ENCODE data around the gene LCN12. TPM values are rescaled to one million over a fixed set of nuclear protein-coding genes. Genes with fewer than 3 reads are reported as not detected.

The LCN12 gene
- polyA plus RNA-seq, 1 of the 3 experiments (the other 2 are of a cell fraction) = 0.87 TPM

DNA sequence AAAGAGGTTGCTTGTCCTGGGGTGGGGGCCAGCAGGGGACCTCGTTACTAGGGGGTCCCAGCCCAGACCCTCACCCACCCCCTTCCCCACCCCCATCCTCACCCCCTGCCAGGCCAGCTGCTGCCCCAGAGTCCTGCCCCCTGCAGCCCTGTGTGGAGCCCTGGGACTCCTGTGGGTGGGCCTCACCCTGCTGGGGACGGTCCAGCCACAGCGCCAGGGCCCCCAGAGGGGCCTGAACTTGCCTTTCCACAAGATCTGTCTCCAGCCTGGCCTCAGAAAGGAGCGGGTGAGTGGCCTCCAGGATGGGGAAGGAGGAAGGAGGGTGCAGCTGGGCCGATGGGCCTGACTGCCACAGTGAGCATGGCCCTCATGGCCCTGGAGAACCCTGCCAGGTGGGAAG lies 17.7 kb downstream of the LCN12 start (continued):
- TF ChIP-seq NRF1 (IDR thresholded peaks at IDR 0.05; ENCODE audit: low read depth, low read length) (no peak), EP300 (IDR thresholded peaks at IDR 0.05; ENCODE audit: borderline replicate concordance in 1 of 2, low read depth in 1 of 2, low read length in 1 of 2) (no peak), MXI1 (IDR thresholded peaks at IDR 0.05; ENCODE audit: low read depth, low read length) (no peak), SMC3 (IDR thresholded peaks at IDR 0.05; ENCODE audit: low read depth, low read length) (no peak), CTCF (IDR thresholded peaks at IDR 0.05) (no peak), MAX (IDR thresholded peaks at IDR 0.05; ENCODE audit: low read depth) (no peak)

- Histone ChIP-seq H3K9me2 (no peaks in the 10 kb centered on the region), H4K20me1 (ENCODE audit: insufficient read depth) (no peaks in the 10 kb centered on the region), H3K4me2 (no peak overlapping the region), H3K36me3 (replicated peaks in 1 of 2; ENCODE audit: control insufficient read depth in 1 of 2, insufficient read depth in 2 of 2, low read length in 1 of 2) (no peaks in the 10 kb centered on the region), H3K27ac (ENCODE audit: low read depth in 2 of 2, low read length in 1 of 2) (no peak overlapping the region), H3K4me1 (ENCODE audit: control insufficient read depth in 1 of 2, insufficient read depth in 2 of 2, low read depth in 1 of 2, low read length in 1 of 2) (peaks cover 0 to 7% of the 10 kb centered on the region in 2 experiments; a peak in 1 of 4 replicates), H3K79me2 (ENCODE audit: insufficient read depth) (no peaks in the 10 kb centered on the region), H3K4me3 (ENCODE audit: low read depth in 2 of 2, low read length in 1 of 2) (no peak overlapping the region), H3K9ac (no peak overlapping the region), H2AFZ (ENCODE audit: low read depth) (no peak overlapping the region), H3F3A (replicated peaks; ENCODE audit: insufficient read depth) (no peaks in the 10 kb centered on the region), H3K27me3 (ENCODE audit: insufficient read depth) (no peaks in the 10 kb centered on the region), H3K9me3 (no peaks in the 10 kb centered on the region)
- CTCF ChIA-PET = interaction anchor here (1.3 to 1.8 kb wide), 3 partner anchors 8 to 59 kb away, joined by 4 to 5 read pairs (median 4); partner anchors contain the start of gene ABCA2
- no peak for DNase-seq
- 100% methylated on average over 3 of the region's 11 CpGs for WGBS (ENCODE audit: low lambda C conversion rate)
- POLR2A ChIA-PET = no interaction called here
- TF ChIP-seq TCF12 (IDR thresholded peaks at IDR 0.05) (no peak), MAX (IDR thresholded peaks at IDR 0.05; ENCODE audit: low read depth) (no peak), SIN3A (IDR thresholded peaks at IDR 0.05; ENCODE audit: borderline replicate concordance, low read depth, low read length) (no peak), USF1 (IDR thresholded peaks at IDR 0.05; ENCODE audit: borderline replicate concordance, low read depth) (no peak), YY1 (IDR thresholded peaks at IDR 0.05; ENCODE audit: low read depth) (no peak), NRF1 (IDR thresholded peaks at IDR 0.05; ENCODE audit: low read depth, low read length) (no peak), CTCF (IDR thresholded peaks at IDR 0.05) (no peak), ELF1 (IDR thresholded peaks at IDR 0.05) (no peak), NFIC (IDR thresholded peaks at IDR 0.05; ENCODE audit: borderline replicate concordance) (no peak)
- TF ChIP-seq, protein P1, sequence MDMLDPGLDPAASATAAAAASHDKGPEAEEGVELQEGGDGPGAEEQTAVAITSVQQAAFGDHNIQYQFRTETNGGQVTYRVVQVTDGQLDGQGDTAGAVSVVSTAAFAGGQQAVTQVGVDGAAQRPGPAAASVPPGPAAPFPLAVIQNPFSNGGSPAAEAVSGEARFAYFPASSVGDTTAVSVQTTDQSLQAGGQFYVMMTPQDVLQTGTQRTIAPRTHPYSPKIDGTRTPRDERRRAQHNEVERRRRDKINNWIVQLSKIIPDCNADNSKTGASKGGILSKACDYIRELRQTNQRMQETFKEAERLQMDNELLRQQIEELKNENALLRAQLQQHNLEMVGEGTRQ (IDR thresholded peaks at IDR 0.05; ENCODE audit: borderline replicate concordance, low read depth, low read length) = no peak
Measured at GRCh38 chr9:136970361-136970760, 18.3 kb downstream of the LCN12 start.

Data from SK-N-SH (cell line).